Measurements from ENCODE around the gene STN1.
"Not testable (repeated sequence)": the region's sequence is repeated elsewhere in the genome, so short reads cannot be mapped to it uniquely, and the experiment has no call there.

STN1 gene

GRCh38 chr10:103847346-103847745 lies 70.6 kb downstream of the STN1 start:
- no peak for DNase-seq

- no peak for DNase-seq
Measured at GRCh38 chr10:103845972-103846371, 72.0 kb downstream of the STN1 start.

- not testable (repeated sequence) for DNase-seq
Measured at GRCh38 chr10:103845346-103845745, 72.6 kb downstream of the STN1 start.

GRCh38 chr10:103843854-103844570 lies 74.0 kb downstream of the STN1 start:
- no peak for DNase-seq

- no peak for DNase-seq
Measured at GRCh38 chr10:103843045-103843444, 74.9 kb downstream of the STN1 start.

- no peak for DNase-seq
Measured at GRCh38 chr10:103842605-103843004, 75.4 kb downstream of the STN1 start.

- DNase-seq, result no peak
Measured at GRCh38 chr10:103841519-103841918, 76.5 kb downstream of the STN1 start.

DNA sequence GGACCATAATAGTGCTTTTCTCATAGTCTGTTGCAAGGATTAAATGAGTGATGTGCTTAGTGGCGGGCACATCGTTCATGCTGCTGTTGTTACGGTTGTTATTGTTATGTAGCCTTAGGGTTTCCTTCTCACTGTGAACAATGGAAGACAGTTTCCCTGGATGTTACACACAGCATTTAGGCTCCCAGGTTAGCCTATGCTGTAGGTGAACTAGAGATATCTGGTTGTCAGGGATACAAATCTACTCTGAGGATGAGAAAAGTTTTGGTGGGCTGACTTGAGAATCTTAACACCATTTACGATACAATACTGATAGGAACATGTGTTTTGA lies 77.3 kb downstream of the STN1 start:
- no peak for DNase-seq

DNA sequence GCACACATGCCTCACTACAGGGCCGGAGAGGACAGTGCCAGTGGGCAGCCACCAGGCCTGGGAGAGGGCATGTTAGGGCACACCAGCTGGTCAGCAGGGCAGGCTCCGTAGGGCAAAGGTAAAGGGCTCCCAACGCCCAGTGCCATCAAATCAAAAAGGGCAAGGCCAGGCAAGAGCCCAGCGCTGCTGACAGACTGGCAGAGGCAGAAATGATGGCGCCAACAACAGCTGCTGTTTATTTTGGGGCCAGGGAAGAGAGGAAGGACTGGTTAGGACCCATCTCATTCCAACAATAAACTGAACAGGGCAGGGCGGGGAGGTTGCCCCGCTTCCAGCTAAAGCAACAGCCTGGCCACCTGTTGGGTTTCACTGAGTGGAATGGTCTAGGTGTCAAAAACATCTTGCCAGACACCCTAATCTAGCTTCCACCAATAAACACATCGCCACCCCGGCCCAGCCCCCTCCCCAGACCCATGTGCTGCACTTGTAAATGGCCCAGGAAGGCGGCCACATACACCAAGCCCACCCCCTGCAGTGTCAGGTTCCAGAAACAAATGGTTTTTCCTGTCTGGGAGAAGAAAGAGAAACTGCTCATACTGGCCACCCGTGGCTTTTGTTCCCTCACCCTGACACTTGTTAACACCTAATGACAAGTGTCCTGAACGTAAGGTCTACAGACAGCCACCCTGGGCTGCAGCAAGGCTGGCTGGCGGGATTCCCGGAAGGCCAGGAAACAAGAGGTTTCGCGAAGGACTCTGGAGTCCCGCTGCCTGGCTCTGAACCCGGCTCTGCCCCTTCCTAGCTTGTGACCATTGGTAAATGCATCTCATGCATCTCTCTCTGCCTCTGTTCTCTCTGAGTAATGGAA lies 77.9 kb downstream of the STN1 start:
- DNase-seq, result peak in 12 of 56 donors; percentile 5 to 61 (median 29)

DNA sequence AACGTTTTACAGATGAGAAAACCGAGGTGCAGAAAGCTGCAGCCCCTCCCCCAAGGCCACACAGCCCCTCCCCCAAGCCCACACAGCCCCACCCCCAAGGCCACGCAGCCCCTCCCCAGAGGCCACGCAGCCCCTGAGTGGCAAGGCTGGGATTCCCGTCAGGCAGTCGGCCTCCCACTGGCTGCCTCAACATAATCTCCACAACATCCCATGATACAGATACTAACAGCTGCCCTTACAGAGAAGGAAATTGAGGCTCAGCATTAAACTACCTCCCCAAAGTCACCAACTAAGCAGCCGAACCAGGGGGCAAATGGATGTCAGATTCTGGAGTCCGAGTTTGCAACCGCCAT lies 78.5 kb downstream of the STN1 start:
- DNase-seq, result no peak

DNA sequence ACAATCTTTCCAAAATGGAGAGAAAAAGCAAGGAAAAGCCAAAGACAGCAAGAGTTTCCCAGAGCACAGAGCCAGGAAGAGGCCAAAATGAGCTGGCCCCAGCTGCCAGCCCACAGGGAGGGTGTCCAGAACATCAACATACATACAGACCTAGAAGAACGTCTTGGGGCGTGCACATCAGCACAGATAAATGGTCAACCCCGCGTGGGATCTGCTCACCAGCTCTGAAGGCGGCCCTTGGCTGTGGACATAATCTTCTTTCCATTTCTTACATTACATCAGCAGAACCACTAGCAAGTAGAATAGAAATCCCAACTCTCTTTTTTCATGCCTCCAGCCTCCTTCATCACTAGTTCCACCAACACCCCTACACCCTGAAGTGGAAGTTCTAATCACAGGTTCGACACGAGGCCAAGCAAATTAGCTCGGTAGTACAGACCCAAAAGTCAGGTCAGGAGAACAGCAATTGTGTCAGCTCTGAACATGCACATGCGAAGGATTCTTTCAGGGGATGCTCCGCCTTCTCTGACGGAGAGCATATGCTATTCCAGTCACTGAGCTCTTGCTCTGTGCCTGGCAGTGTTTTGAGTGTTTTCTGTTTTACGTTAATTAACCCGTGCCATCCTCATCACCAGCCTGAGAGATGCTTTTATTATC lies 79.0 kb downstream of the STN1 start:
- DNase-seq, result no peak

GRCh38 chr10:103838070-103838395 lies 80.0 kb downstream of the STN1 start:
- DNase-seq, result no peak

- no peak for DNase-seq
Measured at GRCh38 chr10:103837370-103838069, 80.5 kb downstream of the STN1 start.

GRCh38 chr10:103836861-103837260 lies 81.1 kb downstream of the STN1 start:
- no peak for DNase-seq

GRCh38 chr10:103836273-103836672 lies 81.7 kb downstream of the STN1 start:
- DNase-seq, result no peak

DNA sequence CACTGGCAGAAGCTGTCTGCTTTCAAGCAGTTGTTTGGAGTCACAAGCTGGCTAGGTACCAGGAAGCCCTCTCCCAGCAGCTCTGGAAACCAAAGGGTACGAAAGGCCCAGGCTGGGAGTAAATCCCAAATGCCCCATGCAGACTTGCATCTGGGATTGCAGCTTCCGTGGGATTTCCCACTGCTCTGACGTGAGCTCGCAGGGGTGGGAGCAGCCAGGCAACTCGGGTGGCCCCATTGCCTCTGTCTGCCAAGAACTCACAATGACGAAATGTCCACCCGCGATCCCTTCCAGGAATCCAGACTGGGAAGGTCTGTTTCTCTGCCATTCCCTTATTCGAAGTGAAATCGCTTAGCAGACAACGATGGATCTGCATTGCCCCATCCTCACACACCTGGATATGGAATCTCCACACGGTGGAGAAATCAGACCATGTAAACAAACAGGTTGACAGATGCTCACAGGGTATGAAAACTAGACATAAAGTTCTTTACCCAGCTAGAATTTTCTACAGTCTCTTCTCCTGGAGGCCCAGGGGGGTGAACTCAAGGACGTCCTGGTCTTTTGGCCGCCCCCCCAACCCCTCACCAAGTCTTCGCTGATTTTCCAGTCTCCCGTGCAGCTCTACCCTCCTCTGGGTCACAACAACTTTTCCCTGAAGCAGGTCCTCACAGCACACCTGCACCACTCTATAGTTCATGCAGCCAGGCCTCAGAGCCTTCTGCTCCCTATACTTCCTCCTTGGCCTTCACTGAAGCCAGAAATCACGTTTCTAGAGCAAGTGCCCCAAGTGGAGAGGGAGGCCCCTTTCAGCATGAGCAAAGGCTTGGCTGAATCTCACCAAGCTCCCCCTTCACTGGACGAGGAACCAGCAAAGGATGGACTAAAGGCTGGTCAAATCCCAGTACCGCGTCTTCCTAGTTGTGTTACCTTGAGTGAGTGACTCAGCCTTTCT lies 82.6 kb downstream of the STN1 start:
- peak in 14 of 56 donors; percentile 14 to 47 (median 28) for DNase-seq

DNA sequence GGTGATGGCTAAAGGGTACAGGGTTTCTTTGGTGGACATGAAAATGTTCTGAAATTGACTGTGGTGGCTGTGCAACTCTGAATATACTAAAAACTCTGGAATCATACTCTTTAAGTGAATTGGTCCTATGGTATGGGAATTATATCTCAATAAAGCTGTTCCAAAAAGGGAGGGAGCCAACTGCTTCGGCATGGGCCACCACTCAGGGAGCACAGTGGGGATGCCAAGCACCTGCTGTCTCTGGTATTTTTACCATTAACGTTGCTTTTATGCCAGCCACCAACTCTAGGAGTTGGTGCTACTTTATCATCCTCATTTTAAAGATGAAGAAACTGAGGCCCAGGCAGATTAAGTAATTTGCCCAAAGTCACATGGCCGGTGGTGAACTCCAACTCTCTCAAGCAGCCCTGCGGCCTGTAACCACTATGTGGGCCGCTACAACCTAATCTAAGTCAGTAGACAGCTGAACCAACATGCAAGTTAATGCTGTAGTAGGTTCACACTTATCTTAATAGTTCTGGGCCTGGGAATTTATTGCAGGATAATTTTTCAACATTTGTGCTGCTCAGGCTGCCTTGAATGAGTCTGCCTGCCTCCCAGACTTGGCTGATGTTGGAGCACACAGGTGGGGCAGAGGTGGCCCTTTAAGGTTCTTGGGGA lies 83.4 kb downstream of the STN1 start:
- DNase-seq, result no peak

DNA sequence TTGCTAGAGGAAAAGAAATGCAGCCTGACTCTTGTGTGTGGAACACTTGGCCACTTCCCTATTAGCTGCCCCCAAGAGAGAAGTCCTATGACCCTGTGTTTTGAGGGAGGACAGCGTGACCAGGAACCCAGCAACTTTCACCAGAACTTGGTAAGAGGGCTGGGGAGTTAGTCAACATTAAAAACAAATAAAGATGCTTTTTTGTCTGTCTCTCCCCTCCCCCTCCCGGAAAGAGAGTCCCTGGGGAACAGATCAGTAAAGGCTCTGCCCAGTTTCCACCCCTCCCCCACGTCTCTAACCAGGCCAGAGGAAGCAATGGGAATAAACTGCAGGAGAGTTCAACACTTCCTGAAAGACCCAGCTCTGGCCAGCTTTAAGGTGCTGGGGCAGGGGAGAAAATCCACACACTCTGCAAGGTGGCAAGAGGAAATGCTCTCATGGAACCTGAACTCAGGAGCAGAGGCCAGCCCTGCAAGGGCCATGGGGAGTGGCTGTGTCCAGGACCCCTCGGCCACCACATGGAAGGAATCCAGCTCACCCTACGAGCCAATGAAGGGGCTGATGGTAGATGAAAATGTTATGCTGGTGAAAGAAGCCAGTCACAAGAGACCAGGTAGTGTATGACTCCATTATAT lies 84.1 kb downstream of the STN1 start:
- peak in 4 of 56 donors; percentile 10 to 24 (median 18) for DNase-seq

DNA sequence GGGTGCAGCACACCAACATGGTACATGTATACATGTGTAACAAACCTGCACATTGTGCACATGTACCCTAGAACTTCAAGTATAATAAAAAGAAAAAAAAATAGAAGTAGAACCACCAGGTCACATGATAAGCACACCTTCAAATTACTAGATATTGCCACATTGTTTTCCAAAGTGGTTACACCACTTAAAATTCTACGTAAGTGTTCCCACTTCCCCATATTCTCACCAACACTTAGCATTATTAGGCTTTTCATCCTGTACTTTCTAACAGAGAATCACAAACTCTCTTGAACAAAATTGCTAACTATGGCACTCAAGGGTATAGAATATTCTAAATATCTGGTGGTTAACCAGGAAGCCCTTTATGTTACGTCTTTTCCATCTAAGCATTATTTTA lies 85.2 kb downstream of the STN1 start:
- DNase-seq, result no peak
